Activated CD4-positive, alpha-beta T cell treated with anti-CD3 and anti-CD28 coated beads, Interleukin-2, amount 50 U/mL, for 1 hour (primary cell): ENCODE measurements around the gene SLX9.

Experiments used
- DNase-seq: peaks from one replicate; pipeline ENCODE4 v3.0.0-alpha.2; 2020

SLX9 gene

DNA sequence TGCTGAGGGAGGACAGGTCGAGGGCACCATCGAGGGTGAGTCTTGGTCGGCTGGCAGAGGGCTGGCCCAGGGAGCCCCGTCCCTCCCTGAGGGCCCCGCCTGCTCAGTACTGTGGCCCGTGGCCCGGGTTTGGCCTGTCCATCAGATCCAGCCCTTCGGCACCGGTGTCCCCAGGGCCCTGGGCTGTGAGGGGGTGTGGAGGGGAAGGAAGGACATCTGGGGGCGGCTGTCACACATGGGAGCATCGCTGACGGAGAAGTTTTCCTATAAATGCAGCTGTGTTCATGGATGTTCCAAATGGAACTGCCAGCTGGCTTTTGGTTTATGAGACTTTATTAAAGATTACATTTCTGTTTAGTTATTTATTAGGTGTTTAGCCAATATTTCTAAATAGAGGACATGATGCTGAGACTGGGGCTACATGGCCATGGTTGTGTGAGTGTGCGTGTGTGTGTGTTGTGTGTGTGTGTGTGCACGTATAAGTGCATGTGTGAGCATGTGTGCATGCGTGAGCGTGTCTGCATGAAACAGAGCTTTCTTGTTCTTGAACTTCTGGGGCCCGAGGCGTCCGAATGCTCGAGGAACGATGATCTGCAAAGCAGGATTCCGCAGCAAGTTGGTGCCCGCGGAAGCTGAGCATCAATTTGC lies 54.3 kb downstream of the SLX9 start:
- no peak for DNase-seq

DNA sequence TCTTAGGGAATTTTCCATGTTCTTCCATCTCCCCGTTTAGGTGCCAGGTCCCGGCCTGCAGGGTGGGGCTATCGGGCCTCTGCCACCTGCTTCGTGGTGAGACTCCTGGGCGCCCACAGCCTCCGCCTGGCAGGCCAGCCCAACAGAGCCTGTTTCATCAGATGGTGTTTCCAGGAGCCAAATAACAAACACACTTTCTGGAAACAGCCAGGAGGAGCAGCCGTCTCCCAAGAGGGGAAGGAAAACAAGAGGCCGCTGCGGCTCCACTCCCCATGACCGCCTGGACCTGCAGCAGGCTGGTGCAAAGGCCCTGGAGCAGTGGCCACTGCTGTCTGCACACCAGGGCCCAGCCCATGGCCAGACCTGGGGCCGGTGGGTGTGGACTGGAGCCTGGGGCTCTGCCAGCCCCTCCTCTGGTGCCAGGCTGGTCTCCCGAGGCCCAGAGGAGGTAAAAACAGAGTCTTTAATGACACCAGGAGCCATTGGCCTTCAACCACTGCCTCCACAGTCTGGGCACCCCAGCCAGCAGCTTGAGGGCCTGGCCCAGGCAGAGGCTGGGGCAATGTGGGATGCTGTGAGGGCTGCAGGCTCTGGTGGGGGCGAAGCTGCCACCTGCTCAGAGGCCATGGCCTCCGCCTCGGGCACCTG lies 55.0 kb downstream of the SLX9 start:
- DNase-seq, result no peak

DNA sequence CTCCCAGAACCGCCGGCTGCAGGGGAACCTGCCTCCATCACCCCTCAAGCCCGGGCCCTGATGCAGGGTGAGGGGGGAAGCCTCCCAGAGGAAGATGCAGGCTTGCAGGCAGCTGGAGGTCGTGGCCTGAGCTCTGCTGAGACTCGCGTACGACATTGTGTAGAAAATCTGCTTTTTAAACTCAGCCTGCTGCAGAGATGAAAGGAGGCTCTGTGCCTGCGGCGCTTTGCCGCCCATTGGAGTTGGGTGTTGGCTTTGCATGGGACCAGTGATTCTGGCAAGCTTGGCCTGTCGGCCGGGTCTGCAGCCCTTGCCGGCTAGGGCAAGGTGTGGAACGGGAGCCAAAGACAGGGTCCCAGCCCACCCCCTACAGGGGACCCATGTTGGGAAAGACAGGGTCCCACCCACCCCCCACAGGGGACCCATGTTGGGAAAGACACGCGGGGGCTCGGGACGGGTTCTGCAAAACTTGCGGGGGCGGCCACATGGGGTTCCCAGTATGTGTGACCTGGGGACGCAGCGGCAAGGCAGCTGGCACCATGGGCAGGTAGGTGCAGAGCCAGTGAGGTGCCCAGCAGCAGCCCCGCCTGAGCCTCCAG lies 55.6 kb downstream of the SLX9 start:
- no peak for DNase-seq

DNA sequence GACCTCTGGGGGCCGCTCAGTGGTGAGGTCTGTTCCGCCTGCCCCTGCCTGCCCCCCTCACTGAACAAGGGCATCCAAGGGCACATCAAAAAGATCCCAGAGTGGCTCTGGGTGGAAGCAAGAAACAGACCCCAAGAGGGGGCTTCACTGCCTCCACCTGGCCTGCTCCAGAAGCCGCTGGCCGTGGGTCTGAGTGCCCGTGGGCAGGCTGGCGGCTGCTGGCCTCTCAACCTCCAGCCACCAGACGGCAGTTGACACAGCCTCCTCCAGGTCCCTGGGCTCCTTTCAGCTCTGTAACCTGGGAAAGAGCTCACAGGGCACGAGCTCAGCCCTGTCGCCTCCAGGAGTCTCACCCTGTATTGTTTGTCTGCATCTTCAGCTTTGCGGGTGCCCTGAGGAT lies 56.3 kb downstream of the SLX9 start:
- DNase-seq, result no peak

DNA sequence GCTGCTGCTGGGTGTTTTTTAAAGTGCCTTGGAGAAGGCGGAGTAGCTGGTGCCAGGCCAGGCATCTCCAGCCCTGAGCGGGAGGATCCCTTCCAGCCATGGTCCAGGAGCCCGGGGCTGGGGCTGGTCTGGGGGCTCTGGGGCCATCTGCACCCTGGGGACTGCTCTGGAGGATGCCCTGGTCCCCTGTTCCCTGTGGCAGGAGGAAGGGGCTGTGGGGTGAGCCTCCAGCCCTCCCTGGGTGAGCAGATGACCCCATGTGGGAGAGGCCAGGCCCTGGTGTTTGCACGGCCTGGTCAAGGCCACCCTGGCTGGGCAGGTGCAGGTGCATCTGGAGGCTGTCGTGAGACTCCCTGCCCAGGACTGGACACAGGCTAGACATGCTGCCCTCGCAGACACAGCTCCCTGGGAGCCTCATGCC lies 56.7 kb downstream of the SLX9 start:
- DNase-seq, result no peak

DNA sequence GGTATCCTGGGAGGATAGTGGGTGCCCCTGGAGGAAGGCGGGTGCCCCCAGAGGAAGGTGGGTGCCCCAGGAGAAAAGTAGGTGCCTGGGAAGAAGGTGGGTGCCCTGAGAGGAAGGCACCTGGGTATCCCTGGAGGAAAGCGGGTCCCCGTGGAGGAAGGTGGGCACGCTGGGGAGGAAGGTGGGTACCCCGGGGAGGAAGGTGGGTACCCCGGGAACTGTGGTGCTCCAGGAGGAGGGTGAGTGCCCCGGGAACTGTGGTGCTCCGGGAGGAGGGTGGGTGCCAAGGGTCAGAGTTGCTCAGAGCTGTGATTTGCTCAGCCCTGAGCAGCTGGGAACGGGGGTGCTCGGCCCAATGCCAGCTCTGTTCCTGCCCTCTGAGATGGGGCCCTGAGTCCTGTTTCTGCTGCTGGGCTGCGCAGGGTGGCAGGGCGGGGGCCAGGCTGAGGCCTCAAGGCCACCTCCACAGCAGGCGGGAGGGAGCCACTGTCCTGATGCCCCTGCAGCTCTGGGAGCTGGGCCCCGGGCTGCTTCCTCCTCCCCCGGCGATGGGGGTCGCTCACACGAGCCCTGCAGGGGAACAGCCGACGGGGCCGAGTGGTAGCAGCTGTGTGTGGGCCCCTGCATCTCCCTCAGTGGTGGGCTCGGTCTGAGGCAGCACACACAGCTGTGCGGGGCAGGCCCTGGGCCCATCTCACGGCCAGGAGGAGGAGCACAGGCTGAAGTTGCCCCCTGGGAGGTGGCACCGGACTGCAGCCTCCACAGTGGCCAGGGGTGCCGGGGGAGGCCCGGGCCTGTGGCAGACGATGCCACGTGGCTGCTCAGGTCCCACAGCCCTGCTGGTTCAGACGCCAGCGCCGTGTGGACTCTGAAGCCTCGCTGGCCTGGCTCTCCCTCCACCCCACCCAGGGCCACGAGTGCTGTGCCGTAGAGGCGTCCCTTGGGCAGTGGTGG lies 57.4 kb downstream of the SLX9 start:
- no peak for DNase-seq

DNA sequence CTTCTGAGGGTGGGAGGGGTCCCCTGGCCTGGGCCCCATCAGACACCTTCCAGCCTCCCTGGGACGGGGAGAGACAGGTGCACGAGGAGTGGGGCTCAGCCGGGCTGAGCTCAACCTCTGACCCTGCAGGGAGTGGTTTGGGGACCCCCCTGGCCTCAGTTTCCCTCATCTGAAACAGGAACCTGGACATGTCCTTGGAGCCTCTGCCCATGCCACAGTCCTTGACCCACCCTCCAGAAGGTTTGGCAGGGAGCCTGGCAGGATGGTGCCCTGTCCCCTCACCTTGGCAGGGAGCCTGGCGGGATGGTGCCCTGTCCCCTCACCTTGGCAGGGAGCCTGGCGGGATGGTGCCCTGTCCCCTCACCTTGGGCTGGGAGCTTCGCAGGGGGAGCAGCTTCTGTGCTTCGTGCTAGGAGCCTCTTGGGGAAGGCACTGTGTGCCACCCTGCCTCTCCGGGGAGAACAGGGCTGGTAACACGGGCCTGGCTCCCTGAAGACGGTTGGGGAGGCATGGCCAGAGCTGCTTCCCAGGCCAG lies 58.3 kb downstream of the SLX9 start:
- no peak for DNase-seq

DNA sequence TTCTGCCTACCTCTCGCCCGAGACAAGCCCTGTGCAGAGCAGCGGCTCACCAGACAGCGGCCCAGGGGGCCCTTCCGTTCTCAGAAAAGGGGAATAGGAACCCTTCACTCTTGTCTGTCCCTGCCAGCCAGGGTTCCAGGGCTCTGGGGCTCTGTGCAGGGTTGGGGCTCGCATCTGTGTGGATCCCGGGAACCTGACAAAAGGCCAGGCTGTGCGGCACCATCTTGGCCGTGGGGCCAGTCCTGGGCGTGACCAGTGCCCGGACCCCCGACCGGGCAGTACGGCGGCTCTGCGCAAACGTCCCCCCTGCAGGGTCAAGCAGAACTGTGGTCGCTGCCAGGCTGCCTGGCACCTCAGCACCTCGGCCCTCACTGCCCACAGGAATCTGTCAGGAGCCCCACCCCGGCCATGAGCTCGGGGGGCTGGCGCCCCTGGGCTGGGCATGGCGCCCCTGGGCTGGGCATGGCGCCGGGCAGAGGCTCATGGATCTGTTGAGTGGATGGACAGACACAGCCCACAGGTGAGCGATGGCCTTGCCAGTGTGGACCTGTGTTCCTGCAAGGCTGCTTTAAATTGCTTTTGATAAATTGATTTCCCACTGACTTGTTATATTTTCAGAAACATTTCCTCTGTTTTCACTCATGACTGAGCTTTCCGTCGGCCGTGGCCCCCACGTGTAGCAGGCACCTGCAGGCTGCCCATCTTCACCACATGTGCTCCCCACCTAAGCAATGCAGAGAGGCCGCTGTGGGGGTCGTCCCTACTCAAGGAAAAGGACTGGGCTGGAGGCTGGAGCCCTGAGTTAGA lies 59.0 kb downstream of the SLX9 start:
- DNase-seq, result no peak

DNA sequence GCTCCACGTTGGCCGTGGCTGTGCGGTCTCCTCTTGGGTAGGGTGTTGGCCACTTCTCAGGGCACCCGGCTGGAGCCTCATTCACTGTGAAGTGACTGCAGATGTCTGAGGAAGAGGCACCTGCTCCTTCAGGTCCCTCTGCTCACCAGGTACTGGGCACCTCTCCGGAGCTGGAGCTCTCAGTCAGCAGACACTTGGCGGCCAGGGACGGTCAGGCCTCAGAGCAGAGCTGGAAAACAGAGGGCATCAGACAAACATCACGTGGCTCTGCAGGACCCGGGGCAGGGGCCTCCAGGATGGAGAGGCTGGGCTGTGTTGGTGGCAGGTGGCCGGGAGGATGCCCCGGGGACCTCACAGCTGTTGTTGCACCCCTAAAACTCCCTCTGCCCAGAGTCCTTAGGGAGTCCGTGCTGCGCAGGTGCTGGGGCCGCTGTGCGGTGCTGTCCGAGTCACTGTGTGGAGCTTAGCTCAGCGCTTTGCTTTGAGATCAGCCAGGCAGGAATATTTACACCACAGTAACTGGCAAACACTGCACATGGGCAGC lies 59.7 kb downstream of the SLX9 start:
- no peak for DNase-seq

DNA sequence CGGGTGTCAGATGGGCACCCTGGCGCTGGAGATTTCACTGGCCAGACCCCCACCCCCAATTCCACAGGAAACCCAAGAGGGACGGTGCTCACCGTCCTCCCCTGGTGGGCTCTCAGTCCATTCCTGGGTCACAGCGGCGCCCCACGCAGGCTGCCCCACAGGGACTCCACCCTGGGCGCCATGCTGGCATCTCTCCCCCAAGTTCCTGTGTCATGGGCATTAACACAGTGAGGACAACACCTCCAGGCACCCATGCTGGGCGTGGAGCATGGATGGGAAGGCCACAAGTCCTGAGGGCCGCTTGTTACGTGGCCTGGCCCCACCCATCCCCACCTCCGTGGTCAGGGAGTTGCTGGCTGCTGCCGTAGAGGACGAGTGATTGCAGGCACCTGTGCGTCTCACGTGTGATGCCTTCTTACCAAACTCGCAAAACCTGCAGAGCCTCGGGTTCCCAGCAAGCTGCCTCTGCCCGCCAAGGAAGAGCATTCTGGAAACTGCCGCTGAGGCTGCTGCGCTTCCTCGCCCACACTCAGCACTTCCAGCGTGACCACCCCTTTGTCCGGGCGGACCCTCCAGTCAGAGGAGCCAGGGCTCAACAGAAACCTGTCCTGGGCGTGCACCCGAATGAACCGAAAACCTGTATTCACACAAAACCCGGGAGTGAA lies 60.3 kb downstream of the SLX9 start:
- no peak for DNase-seq

DNA sequence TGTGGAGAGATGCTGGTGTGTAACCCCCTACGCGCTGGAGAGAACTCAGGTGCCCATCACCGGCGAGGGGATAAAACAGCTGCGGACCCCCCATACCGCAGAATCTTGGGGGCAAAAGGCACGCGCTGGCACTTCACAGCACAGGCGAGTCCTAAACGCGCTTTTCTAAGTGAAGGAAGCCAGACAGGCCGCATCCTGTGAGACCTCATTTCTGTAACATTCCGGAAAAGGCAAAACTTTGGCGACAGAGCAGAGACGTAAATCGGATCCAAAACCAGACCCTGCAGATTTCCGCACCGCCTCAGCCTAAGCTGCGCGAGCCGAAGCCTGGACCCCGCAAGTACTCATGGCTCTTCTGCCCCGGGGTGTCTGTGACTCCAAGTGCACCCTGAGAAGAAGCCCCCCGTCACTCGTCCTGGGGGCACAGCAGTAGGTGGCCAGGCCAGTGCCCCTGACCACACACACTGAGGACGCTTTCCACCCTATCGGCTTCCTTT lies 60.9 kb downstream of the SLX9 start:
- DNase-seq, result no peak

DNA sequence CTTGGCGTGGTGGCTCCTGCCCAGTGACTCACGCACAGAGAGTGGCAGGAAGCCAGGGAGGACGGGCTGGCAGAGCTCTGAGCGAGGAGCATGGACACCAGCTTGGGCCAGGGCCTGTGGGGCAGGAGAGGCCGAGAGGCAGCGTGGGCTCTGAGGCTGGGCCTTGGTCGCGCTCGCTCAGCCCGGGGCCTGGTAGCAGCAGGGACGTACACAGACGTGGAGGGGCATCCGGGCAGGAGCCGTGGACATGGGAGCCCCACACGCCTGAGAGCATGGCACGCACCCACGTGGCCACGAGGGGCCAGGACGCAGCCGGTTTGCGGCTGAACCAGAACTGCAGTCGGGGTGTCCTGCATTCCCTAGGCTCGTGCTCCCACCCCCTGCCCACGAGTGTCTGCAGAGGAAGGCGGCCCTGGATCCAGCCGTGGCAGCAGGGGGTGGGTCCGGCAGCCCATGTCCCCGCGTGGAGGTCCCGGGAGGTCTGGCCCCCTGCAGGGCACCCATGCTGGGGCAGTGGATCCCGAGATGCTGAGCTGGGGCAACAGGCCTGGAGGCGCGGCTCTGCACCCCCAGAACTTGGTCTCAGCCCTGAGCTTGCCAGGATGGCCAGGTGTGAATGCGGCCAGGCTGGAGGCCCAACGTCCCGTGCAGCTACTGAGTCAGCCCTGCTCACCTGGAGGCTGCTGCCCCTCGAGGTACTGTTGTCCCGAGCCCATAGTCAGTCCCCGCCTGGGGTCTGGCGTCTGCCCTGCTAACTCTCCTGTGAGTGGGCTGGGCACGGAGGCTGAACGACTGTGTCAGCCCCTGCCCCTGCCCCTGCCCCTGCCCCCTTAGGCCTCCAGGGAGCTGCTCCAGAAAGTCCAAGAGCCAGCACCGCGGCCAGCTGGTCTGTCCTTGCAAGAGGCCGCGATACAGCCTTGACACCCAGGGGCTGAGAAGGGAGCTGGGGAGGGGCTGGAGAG lies 61.6 kb downstream of the SLX9 start:
- DNase-seq, result no peak

DNA sequence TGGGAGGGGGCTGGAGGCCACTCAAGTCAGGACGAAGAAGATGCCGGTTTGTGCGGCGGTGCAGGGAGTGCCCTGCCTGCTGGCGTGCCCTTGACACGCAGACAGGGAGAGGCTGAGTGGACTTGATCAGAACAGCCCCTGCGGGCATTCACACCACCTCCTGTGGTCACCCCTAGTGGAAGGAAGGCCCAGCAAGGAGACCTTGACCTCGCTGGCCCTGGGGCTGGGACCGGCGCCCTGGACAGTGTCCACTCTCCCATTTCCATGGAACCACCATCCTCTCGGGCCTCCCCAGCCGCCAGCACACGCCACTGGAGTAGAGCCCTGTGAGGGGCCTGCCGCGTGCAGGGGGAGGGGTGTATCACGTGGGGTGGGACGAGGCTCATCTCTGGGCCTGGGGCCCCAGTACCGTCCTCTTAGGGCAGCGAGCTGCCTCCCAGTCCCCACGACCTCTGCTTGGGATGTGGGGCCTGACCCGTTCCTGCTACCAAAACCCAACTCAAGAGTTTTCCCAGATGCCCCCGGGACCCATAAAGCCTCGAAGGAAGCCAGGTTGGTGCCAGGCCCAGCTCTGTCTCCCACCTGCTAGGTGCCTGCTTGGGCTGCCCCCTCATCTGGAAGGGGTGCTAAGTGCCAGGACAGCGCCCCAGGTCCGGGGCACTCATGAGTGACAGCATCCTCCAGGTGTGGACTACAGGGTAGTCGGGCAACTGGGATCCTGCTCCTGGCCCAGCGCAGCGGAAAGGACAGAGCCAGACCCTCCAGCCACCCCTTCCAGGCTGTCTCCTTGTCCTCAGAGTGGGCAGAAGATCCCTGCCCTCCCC lies 62.8 kb downstream of the SLX9 start:
- DNase-seq, result no peak

DNA sequence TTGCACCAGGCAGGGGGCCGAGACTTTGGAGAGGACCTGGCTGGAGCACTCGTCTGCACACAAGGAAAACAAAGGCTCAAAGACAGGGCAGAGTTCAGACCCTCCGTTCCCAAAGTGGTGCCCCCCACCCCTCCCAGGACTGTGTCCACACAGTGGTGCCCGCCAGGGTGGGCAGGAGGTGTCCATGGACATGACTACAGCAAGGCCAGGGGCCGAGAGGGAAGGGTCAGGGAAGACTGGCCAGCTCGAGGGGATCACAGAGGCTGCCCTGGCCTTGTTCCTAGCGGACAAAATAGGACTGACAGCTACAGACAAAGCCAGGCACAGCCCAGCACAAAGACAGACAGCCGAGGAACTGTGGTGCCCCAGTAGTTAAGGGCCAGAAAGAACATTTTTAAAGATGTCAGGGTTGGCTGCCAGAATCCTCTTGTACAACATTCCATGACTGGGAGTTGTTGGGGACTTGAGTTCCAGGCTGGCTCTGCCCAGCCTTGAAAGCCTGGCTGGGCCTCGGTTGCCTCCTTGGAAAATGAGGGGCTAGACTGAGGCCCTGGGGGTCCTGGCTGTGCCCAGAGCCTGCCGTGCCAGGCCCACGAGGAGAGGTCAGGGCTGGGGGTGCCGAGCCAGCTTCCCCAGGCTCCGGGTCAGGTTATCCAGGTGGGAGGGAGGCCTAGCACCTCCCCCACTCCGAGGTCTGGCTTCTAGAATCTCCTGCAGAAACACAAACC lies 63.7 kb downstream of the SLX9 start:
- DNase-seq, result no peak

DNA sequence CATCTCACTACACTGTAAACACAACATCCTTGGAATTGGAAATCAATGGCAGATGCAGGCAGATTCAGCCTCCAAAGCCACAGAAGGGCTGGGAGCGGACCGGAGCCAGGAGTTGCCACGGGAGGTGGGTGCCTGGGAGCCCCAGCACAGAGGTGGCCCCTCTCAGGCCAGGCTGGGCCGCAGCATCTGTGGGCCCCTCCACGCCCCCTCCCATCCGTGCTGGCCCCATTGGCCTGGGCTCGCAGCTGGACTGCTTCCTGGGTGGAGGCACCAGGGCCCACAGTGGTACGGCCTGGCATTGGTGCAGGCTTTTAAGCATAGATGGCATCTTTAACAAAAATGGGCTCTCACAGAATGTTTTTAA lies 64.2 kb downstream of the SLX9 start:
- DNase-seq, result no peak

DNA sequence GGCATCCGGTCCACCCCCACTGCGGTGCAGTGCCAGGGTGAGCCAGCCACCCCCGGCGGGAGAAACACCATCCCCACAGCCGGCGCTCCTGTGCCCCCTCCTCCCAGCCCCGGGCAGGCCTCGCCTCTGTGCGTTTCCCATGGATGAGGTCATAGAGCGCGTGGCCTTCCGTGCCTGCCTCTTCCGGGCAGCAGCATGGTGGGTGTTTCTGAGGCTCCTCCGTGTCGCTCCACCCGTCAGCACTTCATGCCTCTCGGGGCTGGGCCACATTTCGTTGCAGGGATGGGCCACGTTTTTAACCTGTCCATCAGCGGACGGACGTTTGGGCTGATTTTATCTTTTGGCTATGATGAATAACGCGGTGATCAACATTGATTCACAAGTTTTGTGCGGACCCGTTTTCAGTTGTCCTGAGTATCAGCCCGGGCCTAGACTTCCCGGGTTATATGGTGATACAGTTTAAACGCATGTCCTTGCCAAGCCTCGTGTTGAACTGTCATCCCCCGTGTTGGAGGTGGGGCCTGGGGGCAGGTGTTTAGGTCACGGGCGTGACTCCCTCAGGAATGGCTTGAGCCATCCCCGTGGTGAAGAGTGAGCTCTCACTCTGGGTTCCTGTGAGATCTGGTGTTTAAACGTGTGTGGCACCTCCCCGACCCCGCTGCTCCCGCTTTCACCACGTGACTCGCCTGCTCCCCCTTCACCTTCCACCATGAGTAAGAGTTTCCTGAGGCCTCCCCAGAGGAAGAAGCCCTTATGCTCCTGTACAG lies 64.8 kb downstream of the SLX9 start:
- no peak for DNase-seq

DNA sequence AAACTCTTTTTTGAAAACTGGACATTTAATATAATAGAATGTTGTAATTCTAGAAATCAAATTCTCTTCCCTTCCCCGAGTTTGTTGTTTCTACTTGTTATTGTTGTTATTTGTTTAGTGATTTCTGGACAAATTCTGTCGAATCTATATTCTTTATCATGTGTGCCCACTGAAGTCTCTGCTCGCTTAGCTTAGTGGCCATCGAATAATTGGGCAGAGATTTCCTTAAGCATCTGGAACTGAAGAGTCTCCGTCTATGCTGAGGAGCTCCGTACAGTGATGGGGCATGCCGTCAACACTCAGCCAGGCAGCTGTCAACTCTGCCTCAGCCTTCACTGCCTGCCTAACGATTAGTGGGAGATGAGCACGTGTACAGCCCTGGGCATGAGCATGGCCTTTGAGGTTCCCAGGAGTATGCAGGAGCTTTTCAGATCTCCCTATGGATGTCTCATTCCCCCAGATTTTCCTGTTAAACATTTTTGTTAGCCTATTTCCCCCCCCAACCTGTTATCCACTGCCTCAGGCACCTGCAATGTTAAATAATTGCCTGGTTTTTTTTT lies 66.8 kb downstream of the SLX9 start:
- DNase-seq, result no peak
